ENCODE measurements around the gene SECISBP2. TPM values are rescaled to one million over a fixed set of nuclear protein-coding genes. Genes with fewer than 3 reads are reported as not detected.

The SECISBP2 gene
- total RNA-seq, 1 donor from 2014 or later, result 118 TPM

- peaks cover 1% of the 10 kb centered on the region for H3K4me1 Mint-ChIP-seq
Measured at GRCh38 chr9:89304020-89304833, 14.1 kb upstream of the SECISBP2 start.

DNA sequence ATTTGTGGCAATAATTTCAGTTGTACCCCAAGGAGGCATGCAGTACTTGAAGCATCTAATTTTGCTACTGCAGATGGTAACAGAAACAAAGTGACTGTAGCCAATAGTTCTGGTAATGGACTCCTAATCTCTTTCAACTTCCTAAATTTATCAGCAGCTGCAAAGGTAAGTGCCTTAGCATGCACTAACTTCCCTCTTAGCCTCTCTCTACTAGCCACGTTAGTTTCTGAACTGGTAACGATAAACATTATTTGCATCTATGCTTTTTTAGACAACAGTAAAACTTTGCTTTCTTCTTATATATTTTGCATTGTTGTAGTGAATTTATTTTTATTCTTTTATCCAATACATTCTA, 13.5 kb upstream of the SECISBP2 start:
- H3K27me3 Mint-ChIP-seq (ENCODE audit: insufficient read depth, low read depth), result peaks cover 6% of the 10 kb centered on the region
- H3K4me3 Mint-ChIP-seq, result no peak overlapping the region

More at GRCh38 chr9:89304020-89304833, 14.1 kb upstream of the SECISBP2 start:
- H2AFZ ChIP-seq (replicated peaks), result no peak overlapping the region
- no peak overlapping the region for H3K27ac ChIP-seq
- no peaks in the 10 kb centered on the region for H4K20me1 ChIP-seq (ENCODE audit: low read depth)
- no peaks in the 10 kb centered on the region for H3K9me3 ChIP-seq (ENCODE audit: low read depth)
- H3K36me3 Mint-ChIP-seq, result no peaks in the 10 kb centered on the region
- no peaks in the 10 kb centered on the region for H3K9me3 Mint-ChIP-seq
- no peak overlapping the region for H3K4me2 ChIP-seq
- no peaks in the 10 kb centered on the region for H3F3A ChIP-seq (ENCODE audit: low read depth)
- no peak overlapping the region for H3K9ac ChIP-seq
- peaks cover 1% of the 10 kb centered on the region for H3K79me2 ChIP-seq (ENCODE audit: low read depth)
- H3K27me3 Mint-ChIP-seq (ENCODE audit: insufficient read depth, low read depth), result peaks cover 5% of the 10 kb centered on the region
- no peak overlapping the region for H3K4me3 ChIP-seq
- DNase-seq (ENCODE audit: low spot score), result no peak
- H3K27me3 ChIP-seq, result no peaks in the 10 kb centered on the region
- no peaks in the 10 kb centered on the region for H3K36me3 ChIP-seq
- H3K27ac Mint-ChIP-seq, result no peak overlapping the region
- H3K4me1 ChIP-seq, result no peaks in the 10 kb centered on the region
- no peak overlapping the region for H3K4me3 Mint-ChIP-seq
- no peak for TF ChIP-seq EZH2phosphoT487 (IDR thresholded peaks at IDR 0.05)
- TF ChIP-seq CTCF (IDR thresholded peaks at IDR 0.05), result no peak
- no peak for TF ChIP-seq EZH2 (IDR thresholded peaks at IDR 0.05)

GRCh38 chr9:89305868-89306267, 12.4 kb upstream of the SECISBP2 start:
- H3K4me2 ChIP-seq, result no peak overlapping the region
- no peak overlapping the region for H3K9ac ChIP-seq
- no peak overlapping the region for H3K4me3 ChIP-seq
- no peak overlapping the region for H3K27ac ChIP-seq
- no peak overlapping the region for H2AFZ ChIP-seq (replicated peaks)
- Mint-ChIP-seq H3K36me3 (no peaks in the 10 kb centered on the region), H3K27ac (no peak overlapping the region), H3K4me1 (peaks cover 9% of the 10 kb centered on the region), H3K9me3 (no peaks in the 10 kb centered on the region), H3K4me3 (no peak overlapping the region), H3K27me3 (ENCODE audit: insufficient read depth, low read depth) (peaks cover 9% of the 10 kb centered on the region)
- no peaks in the 10 kb centered on the region for H3K9me3 ChIP-seq (ENCODE audit: low read depth)
- DNase-seq (ENCODE audit: low spot score), result no peak
- H3K79me2 ChIP-seq (ENCODE audit: low read depth), result peaks cover 13% of the 10 kb centered on the region
- peaks cover 7% of the 10 kb centered on the region for H3F3A ChIP-seq (ENCODE audit: low read depth)
- peaks cover 5% of the 10 kb centered on the region for H3K4me1 ChIP-seq
- no peaks in the 10 kb centered on the region for H3K36me3 ChIP-seq
- no peaks in the 10 kb centered on the region for H4K20me1 ChIP-seq (ENCODE audit: low read depth)
- TF ChIP-seq EZH2phosphoT487 (IDR thresholded peaks at IDR 0.05), result no peak
- TF ChIP-seq CTCF (IDR thresholded peaks at IDR 0.05), result no peak
- no peak for TF ChIP-seq EZH2 (IDR thresholded peaks at IDR 0.05)
- no peaks in the 10 kb centered on the region for H3K27me3 ChIP-seq

More for the DNA sequence above, 13.5 kb upstream of the SECISBP2 start:
- peaks cover 4% of the 10 kb centered on the region for H3K4me1 ChIP-seq
- H3K9me3 ChIP-seq (ENCODE audit: low read depth), result no peaks in the 10 kb centered on the region
- H3K9me3 Mint-ChIP-seq, result no peaks in the 10 kb centered on the region
- no peaks in the 10 kb centered on the region for H3F3A ChIP-seq (ENCODE audit: low read depth)
- no peaks in the 10 kb centered on the region for H3K36me3 ChIP-seq
- H3K4me3 ChIP-seq, result no peak overlapping the region
- H4K20me1 ChIP-seq (ENCODE audit: low read depth), result no peaks in the 10 kb centered on the region
- no peaks in the 10 kb centered on the region for H3K36me3 Mint-ChIP-seq
- no peak overlapping the region for H3K27ac ChIP-seq
- DNase-seq (ENCODE audit: low spot score), result no peak
- no peak overlapping the region for H3K4me2 ChIP-seq
- H3K79me2 ChIP-seq (ENCODE audit: low read depth), result peaks cover 7% of the 10 kb centered on the region
- no peaks in the 10 kb centered on the region for H3K27me3 ChIP-seq
- H2AFZ ChIP-seq (replicated peaks), result no peak overlapping the region
- peaks cover 6% of the 10 kb centered on the region for H3K4me1 Mint-ChIP-seq
- TF ChIP-seq EZH2 (IDR thresholded peaks at IDR 0.05) (no peak), EZH2phosphoT487 (IDR thresholded peaks at IDR 0.05) (no peak), CTCF (IDR thresholded peaks at IDR 0.05) (no peak)
- H3K27ac Mint-ChIP-seq, result no peak overlapping the region
- H3K9ac ChIP-seq, result no peak overlapping the region
